Neural cell (in vitro differentiated cells): ENCODE measurements around the gene ZNF93.

ENCODE experiments used
- CTCF ChIP-seq: fragments of 450-650 bp; IDR thresholded peaks from 2 replicates; pipeline ENCODE4 v1.5.1; 2014; ENCODE audit warnings: antibody characterized with exemption, mild to moderate bottlenecking, moderate library complexity; ENCODE audit not compliant: poor library complexity, severe bottlenecking
- EP300 ChIP-seq: fragments of 450-650 bp; conservative IDR thresholded peaks from 2 replicates; pipeline ENCODE4 v1.6.1; 2014; ENCODE audit warnings: antibody characterized with exemption, mild to moderate bottlenecking, moderate library complexity; ENCODE audit not compliant: poor library complexity, severe bottlenecking
- EZH2 ChIP-seq: fragments of 200-600, 300-800 bp; shearing (Covaris generic), sonication (generic); IDR thresholded peaks from 2 replicates; pipeline ENCODE4 v1.6.1; 2014; ENCODE audit warnings: antibody characterized with exemption, low read length, borderline replicate concordance, mild to moderate bottlenecking; ENCODE audit not compliant: insufficient read depth, poor library complexity, severe bottlenecking
- MXI1 ChIP-seq: fragments of 450-650 bp; conservative IDR thresholded peaks from 2 replicates; pipeline ENCODE4 v1.6.1; 2014; ENCODE audit warnings: antibody characterized with exemption, mild to moderate bottlenecking; ENCODE audit not compliant: poor library complexity, severe bottlenecking
- POLR2AphosphoS5 ChIP-seq: IDR thresholded peaks from 2 replicates; pipeline ENCODE4 v1.6.1; 2012
- REST ChIP-seq: IDR thresholded peaks from 2 replicates; pipeline ENCODE4 v1.6.1; 2012; ENCODE audit warnings: borderline replicate concordance
- TAF1 ChIP-seq: IDR thresholded peaks from 2 replicates; pipeline ENCODE4 v1.6.1; 2012; ENCODE audit warnings: low read depth

- TF ChIP-seq CTCF (no peak), REST (no peak), POLR2AphosphoS5 (no peak), EZH2 (no peak), TAF1 (no peak), MXI1 (no peak), EP300 (no peak)
These were observed 43.3 kb downstream of the ZNF93 start for GRCh38 chr19:19943848-19944582.
